ENCODE data around the gene MB21D2.

- TF ChIP-seq MAX (IDR thresholded peaks at IDR 0.05) (no peak), CTCF (IDR thresholded peaks at IDR 0.05; ENCODE audit: control extremely low read depth in 1 of 3, insufficient read depth in 1 of 3, low read depth in 1 of 3, low read length in 3 of 3) (no peak), EZH2 (IDR thresholded peaks at IDR 0.05; ENCODE audit: low read depth, low read length, severe bottlenecking) (no peak), JUN (IDR thresholded peaks at IDR 0.05; ENCODE audit: low read depth, low read length) (no peak), TAF7 (optimal IDR thresholded peaks at IDR 0.05; ENCODE audit: borderline replicate concordance, low read depth, low read length) (no peak), POLR2A (IDR thresholded peaks at IDR 0.05; ENCODE audit: control extremely low read depth in 1 of 2, low read depth in 2 of 2, low read length in 2 of 2) (no peak), NANOG (IDR thresholded peaks at IDR 0.05; ENCODE audit: insufficient read depth, low read depth, low read length, poor library complexity, severe bottlenecking) (no peak), CREB1 (IDR thresholded peaks at IDR 0.05) (no peak), PHF8 (conservative IDR thresholded peaks at IDR 0.05; ENCODE audit: low read depth, low read length) (no peak), POLR2AphosphoS5 (IDR thresholded peaks at IDR 0.05; ENCODE audit: low read depth, low read length) (no peak), RXRA (IDR thresholded peaks at IDR 0.05; ENCODE audit: insufficient read depth, low read depth, low read length) (no peak), SIN3A (conservative IDR thresholded peaks at IDR 0.05 in 1 of 2, IDR thresholded peaks at IDR 0.05 in 1 of 2; ENCODE audit: low read depth in 1 of 2, low read length in 2 of 2) (no peak), CHD7 (IDR thresholded peaks at IDR 0.05; ENCODE audit: insufficient replicate concordance, low read length) (no peak)
These were observed 83.2 kb downstream of the MB21D2 start for GRCh38 chr3:192834428-192834827.

All from H1 (cell line).